Measurements from ENCODE around the gene SLMAP.

DNA sequence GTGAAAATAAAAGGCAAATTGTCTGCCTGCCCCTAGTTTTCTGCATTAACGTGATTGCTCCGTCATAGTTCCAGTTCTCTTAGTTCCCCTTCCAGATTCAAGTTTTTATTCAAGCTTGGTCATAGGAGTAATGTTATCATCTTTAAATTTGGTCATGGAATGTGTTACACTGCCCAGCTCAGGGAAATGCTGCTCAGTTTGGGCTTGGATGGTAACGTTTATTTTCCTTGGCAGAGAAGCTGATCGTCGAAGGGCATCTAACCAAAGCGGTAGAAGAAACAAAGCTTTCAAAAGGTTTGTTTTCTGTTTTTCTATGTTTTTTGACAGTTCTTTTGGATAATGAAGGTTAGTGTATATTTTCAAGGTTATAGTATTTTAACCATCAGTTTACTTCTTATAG, 133.7 kb downstream of the SLMAP start:
- TF ChIP-seq CREB1 (CRISPR knock-in tag; IDR thresholded peaks at IDR 0.05) (no peak), SOX15 (CRISPR knock-in tag; IDR thresholded peaks at IDR 0.05) (no peak), NFYB (CRISPR knock-in tag; conservative IDR thresholded peaks at IDR 0.05; ENCODE audit: low read depth) (no peak)
- TF ChIP-seq, protein P1, sequence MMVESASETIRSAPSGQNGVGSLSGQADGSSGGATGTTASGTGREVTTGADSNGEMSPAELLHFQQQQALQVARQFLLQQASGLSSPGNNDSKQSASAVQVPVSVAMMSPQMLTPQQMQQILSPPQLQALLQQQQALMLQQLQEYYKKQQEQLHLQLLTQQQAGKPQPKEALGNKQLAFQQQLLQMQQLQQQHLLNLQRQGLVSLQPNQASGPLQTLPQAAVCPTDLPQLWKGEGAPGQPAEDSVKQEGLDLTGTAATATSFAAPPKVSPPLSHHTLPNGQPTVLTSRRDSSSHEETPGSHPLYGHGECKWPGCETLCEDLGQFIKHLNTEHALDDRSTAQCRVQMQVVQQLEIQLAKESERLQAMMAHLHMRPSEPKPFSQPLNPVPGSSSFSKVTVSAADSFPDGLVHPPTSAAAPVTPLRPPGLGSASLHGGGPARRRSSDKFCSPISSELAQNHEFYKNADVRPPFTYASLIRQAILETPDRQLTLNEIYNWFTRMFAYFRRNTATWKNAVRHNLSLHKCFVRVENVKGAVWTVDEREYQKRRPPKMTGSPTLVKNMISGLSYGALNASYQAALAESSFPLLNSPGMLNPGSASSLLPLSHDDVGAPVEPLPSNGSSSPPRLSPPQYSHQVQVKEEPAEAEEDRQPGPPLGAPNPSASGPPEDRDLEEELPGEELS (CRISPR knock-in tag; IDR thresholded peaks at IDR 0.05), result no peak
- TF ChIP-seq, protein P2, sequence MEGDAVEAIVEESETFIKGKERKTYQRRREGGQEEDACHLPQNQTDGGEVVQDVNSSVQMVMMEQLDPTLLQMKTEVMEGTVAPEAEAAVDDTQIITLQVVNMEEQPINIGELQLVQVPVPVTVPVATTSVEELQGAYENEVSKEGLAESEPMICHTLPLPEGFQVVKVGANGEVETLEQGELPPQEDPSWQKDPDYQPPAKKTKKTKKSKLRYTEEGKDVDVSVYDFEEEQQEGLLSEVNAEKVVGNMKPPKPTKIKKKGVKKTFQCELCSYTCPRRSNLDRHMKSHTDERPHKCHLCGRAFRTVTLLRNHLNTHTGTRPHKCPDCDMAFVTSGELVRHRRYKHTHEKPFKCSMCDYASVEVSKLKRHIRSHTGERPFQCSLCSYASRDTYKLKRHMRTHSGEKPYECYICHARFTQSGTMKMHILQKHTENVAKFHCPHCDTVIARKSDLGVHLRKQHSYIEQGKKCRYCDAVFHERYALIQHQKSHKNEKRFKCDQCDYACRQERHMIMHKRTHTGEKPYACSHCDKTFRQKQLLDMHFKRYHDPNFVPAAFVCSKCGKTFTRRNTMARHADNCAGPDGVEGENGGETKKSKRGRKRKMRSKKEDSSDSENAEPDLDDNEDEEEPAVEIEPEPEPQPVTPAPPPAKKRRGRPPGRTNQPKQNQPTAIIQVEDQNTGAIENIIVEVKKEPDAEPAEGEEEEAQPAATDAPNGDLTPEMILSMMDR (IDR thresholded peaks at IDR 0.05), result no peak
- TF ChIP-seq, protein P3, sequence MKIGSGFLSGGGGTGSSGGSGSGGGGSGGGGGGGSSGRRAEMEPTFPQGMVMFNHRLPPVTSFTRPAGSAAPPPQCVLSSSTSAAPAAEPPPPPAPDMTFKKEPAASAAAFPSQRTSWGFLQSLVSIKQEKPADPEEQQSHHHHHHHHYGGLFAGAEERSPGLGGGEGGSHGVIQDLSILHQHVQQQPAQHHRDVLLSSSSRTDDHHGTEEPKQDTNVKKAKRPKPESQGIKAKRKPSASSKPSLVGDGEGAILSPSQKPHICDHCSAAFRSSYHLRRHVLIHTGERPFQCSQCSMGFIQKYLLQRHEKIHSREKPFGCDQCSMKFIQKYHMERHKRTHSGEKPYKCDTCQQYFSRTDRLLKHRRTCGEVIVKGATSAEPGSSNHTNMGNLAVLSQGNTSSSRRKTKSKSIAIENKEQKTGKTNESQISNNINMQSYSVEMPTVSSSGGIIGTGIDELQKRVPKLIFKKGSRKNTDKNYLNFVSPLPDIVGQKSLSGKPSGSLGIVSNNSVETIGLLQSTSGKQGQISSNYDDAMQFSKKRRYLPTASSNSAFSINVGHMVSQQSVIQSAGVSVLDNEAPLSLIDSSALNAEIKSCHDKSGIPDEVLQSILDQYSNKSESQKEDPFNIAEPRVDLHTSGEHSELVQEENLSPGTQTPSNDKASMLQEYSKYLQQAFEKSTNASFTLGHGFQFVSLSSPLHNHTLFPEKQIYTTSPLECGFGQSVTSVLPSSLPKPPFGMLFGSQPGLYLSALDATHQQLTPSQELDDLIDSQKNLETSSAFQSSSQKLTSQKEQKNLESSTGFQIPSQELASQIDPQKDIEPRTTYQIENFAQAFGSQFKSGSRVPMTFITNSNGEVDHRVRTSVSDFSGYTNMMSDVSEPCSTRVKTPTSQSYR (CRISPR knock-in tag; IDR thresholded peaks at IDR 0.05), result no peak
- TF ChIP-seq, protein P4, sequence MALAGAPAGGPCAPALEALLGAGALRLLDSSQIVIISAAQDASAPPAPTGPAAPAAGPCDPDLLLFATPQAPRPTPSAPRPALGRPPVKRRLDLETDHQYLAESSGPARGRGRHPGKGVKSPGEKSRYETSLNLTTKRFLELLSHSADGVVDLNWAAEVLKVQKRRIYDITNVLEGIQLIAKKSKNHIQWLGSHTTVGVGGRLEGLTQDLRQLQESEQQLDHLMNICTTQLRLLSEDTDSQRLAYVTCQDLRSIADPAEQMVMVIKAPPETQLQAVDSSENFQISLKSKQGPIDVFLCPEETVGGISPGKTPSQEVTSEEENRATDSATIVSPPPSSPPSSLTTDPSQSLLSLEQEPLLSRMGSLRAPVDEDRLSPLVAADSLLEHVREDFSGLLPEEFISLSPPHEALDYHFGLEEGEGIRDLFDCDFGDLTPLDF (CRISPR knock-in tag; IDR thresholded peaks at IDR 0.05), result no peak

Measured in WTC11 (cell line).